ENCODE measurements around the gene PALM3.
A peak's percentile ranks its signal among the peaks of the same experiment; 100 is the strongest.

PALM3 gene

GRCh38 chr19:14081797-14082674 lies 20.2 kb upstream of the PALM3 start:
- TF ChIP-seq, protein P1, sequence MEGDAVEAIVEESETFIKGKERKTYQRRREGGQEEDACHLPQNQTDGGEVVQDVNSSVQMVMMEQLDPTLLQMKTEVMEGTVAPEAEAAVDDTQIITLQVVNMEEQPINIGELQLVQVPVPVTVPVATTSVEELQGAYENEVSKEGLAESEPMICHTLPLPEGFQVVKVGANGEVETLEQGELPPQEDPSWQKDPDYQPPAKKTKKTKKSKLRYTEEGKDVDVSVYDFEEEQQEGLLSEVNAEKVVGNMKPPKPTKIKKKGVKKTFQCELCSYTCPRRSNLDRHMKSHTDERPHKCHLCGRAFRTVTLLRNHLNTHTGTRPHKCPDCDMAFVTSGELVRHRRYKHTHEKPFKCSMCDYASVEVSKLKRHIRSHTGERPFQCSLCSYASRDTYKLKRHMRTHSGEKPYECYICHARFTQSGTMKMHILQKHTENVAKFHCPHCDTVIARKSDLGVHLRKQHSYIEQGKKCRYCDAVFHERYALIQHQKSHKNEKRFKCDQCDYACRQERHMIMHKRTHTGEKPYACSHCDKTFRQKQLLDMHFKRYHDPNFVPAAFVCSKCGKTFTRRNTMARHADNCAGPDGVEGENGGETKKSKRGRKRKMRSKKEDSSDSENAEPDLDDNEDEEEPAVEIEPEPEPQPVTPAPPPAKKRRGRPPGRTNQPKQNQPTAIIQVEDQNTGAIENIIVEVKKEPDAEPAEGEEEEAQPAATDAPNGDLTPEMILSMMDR (IDR thresholded peaks at IDR 0.05; ENCODE audit: borderline replicate concordance, control extremely low read depth, extremely low read depth, insufficient read depth, missing control alignments): no peak
- DNase-seq (ENCODE audit: low spot score): peak; percentile 66
- in situ Hi-C loops (cut with MboI; ENCODE audit: low sequenced_read_pairs, unreplicated experiment): no loop called here

GRCh38 chr19:14080887-14081796 lies 19.3 kb upstream of the PALM3 start:
- TF ChIP-seq, protein P1 (IDR thresholded peaks at IDR 0.05; ENCODE audit: borderline replicate concordance, control extremely low read depth, extremely low read depth, insufficient read depth, missing control alignments): no peak
- peak; percentile 98 for DNase-seq (ENCODE audit: low spot score)
- in situ Hi-C loops (cut with MboI; ENCODE audit: low sequenced_read_pairs, unreplicated experiment): no loop called here

- DNase-seq (ENCODE audit: low spot score): no peak
- TF ChIP-seq, protein P1 (IDR thresholded peaks at IDR 0.05; ENCODE audit: borderline replicate concordance, control extremely low read depth, extremely low read depth, insufficient read depth, missing control alignments): no peak
- in situ Hi-C loops (cut with MboI; ENCODE audit: low sequenced_read_pairs, unreplicated experiment): no loop called here
Observed at GRCh38 chr19:14078411-14078810, 16.5 kb upstream of the PALM3 start.

- no peak for DNase-seq (ENCODE audit: low spot score)
- in situ Hi-C loops (cut with MboI; ENCODE audit: low sequenced_read_pairs, unreplicated experiment): loop anchor here (5.0 to 25.0 kb wide), 2 partner anchors 192 to 462 kb away; no protein-coding TSS in a partner anchor
- TF ChIP-seq, protein P1 (IDR thresholded peaks at IDR 0.05; ENCODE audit: borderline replicate concordance, control extremely low read depth, extremely low read depth, insufficient read depth, missing control alignments): no peak
Observed at GRCh38 chr19:14073925-14074838, 12.3 kb upstream of the PALM3 start.

DNA sequence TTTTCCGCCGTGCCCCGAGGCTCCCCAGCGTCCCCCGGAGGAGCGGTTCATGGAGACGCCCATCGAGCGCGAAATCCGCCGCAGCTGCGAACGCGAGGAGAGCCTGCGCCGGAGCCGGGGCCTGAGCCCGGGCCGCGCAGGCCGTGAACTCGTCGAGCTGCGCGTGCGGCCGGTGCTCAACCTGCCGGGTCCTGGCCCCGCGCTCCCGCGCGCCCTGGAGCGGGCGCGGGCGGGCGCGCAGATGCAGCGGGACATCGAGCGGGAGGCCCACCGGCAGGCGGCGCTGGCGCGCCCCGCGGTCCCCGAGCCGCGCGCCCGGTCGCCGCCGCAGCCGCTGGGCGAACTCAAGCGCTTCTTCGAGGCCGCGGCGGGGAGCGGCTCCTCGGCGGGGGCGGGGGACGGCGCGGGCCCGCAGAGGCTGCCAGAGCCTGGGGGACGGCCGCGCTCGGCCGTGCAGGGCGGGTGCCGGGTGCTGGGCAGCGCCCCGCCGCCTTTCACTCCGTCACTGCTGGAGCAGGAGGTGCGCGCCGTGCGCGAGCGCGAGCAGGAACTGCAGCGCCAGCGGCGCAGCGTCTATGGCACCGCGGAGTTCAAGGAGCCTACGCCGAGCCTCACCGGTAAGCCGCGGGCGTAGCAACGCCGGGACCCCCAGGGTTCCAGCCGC lies 11.5 kb upstream of the PALM3 start:
- in situ Hi-C loops (cut with MboI; ENCODE audit: low sequenced_read_pairs, unreplicated experiment): loop anchor here (5.0 to 25.0 kb wide), 2 partner anchors 191 to 461 kb away; no protein-coding TSS in a partner anchor
- TF ChIP-seq, protein P1 (IDR thresholded peaks at IDR 0.05; ENCODE audit: borderline replicate concordance, control extremely low read depth, extremely low read depth, insufficient read depth, missing control alignments): peak; percentile 93

More for the DNA sequence above, 11.5 kb upstream of the PALM3 start:
- peak; percentile 86 for DNase-seq (ENCODE audit: low spot score)

All from GM13976 (cell line).